HEK293 (cell line): ENCODE measurements around the gene ZER1.

Experiments
- CTCF ChIA-PET: fragments of 350-600 bp; formaldehyde crosslinking; extraction: SDS; loops from one replicate; lab custom pipeline; 2021; ENCODE audit warnings: antibody characterized with exemption; lab: Yijun Ruan, JAX
- POLR2A ChIA-PET: fragments of 300-600 bp; formaldehyde crosslinking; extraction: SDS; loops from one replicate; lab custom pipeline; 2020; ENCODE audit warnings: antibody characterized with exemption, inconsistent platforms; lab: Yijun Ruan, JAX
- H3K27ac ChIP-seq: fragments of 200-500 bp; sonication (Bioruptor generic); 2 replicates; pipeline ENCODE4 v1.5.1; 2014; ENCODE audit warnings: low read depth, low read length, control low read depth, inconsistent platforms; ENCODE audit errors: extremely low read depth
- H3K36me3 ChIP-seq, 2 experiments: fragments of 200-500 bp in 1 of 2; sonication (Bioruptor generic) in 1 of 2; 1 replicate in 1 of 2; 2 replicates in 1 of 2; pipeline ENCODE4 v1.5.1; 2014 to 2017; ENCODE audit warnings: inconsistent platforms in 2 of 2, low read length in 2 of 2; ENCODE audit not compliant: control insufficient read depth in 2 of 2, insufficient read depth in 1 of 2
- H3K4me1 ChIP-seq: fragments of 200-500 bp; sonication (Bioruptor generic); 2 replicates; pipeline ENCODE4 v1.5.1; 2014; ENCODE audit warnings: mild to moderate bottlenecking, low read length, inconsistent platforms; ENCODE audit not compliant: control insufficient read depth, insufficient read depth
- H3K4me3 ChIP-seq: 2 replicates; pipeline ENCODE4 v1.5.1; 2011; ENCODE audit warnings: low read depth, mild to moderate bottlenecking, control low read depth, low read length, moderate library complexity
- H3K9me3 ChIP-seq: fragments of 200-500 bp; sonication (Bioruptor generic); 2 replicates; pipeline ENCODE4 v1.5.1; 2014; ENCODE audit warnings: low read depth, low read length, inconsistent platforms; ENCODE audit not compliant: control insufficient read depth, insufficient read depth
- ELK4 ChIP-seq: IDR thresholded peaks from 2 replicates; pipeline ENCODE4 v1.6.1; 2011; ENCODE audit warnings: mild to moderate bottlenecking, low read depth, low read length, borderline replicate concordance
- HOXD13 ChIP-seq: sonication (generic); formaldehyde crosslinking; IDR thresholded peaks from 2 replicates; pipeline ENCODE4 v1.8.0; 2022; ENCODE audit warnings: missing genetic modification reagents, borderline replicate concordance
- KLF9 ChIP-seq: fragments of 450-650 bp; formaldehyde crosslinking; IDR thresholded peaks from 2 replicates; pipeline ENCODE4 v1.5.1; 2016; ENCODE audit warnings: missing biosample characterization, missing genetic modification characterization, low read depth
- MYNN ChIP-seq: fragments of 450-650 bp; formaldehyde crosslinking; IDR thresholded peaks from 2 replicates; pipeline ENCODE4 v1.5.1; 2016; ENCODE audit warnings: missing biosample characterization, missing genetic modification characterization, borderline replicate concordance
- MZF1 ChIP-seq: fragments of 450-650 bp; formaldehyde crosslinking; IDR thresholded peaks from 2 replicates; pipeline ENCODE4 v1.5.1; 2017; ENCODE audit warnings: missing biosample characterization, missing genetic modification characterization, borderline replicate concordance
- PRDM4 ChIP-seq: fragments of 450-650 bp; formaldehyde crosslinking; IDR thresholded peaks from 2 replicates; pipeline ENCODE4 v1.5.1; 2017; ENCODE audit warnings: missing biosample characterization, missing genetic modification characterization
- PRDM6 ChIP-seq: fragments of 450-650 bp; formaldehyde crosslinking; IDR thresholded peaks from 2 replicates; pipeline ENCODE4 v1.5.1; 2017; ENCODE audit warnings: missing biosample characterization, missing genetic modification characterization
- TRIM28 ChIP-seq: IDR thresholded peaks from 2 replicates; pipeline ENCODE4 v1.6.1; 2011; ENCODE audit warnings: low read length, control low read depth, borderline replicate concordance
- ZFP3 ChIP-seq: fragments of 450-650 bp; formaldehyde crosslinking; IDR thresholded peaks from 2 replicates; pipeline ENCODE4 v1.5.1; 2016; ENCODE audit warnings: low read depth, missing biosample characterization, missing genetic modification characterization
- ZFP69B ChIP-seq: fragments of 450-650 bp; formaldehyde crosslinking; IDR thresholded peaks from 2 replicates; pipeline ENCODE4 v1.5.1; 2016; ENCODE audit warnings: missing biosample characterization, missing genetic modification characterization
- ZNF155 ChIP-seq: fragments of 450-650 bp; formaldehyde crosslinking; IDR thresholded peaks from 2 replicates; pipeline ENCODE4 v1.5.1; 2016; ENCODE audit warnings: missing biosample characterization, missing genetic modification characterization
- ZNF239 ChIP-seq: fragments of 450-650 bp; formaldehyde crosslinking; IDR thresholded peaks from 2 replicates; pipeline ENCODE4 v1.5.1; 2016; ENCODE audit warnings: missing biosample characterization, missing genetic modification characterization
- ZNF335 ChIP-seq: fragments of 450-650 bp; formaldehyde crosslinking; conservative IDR thresholded peaks from 2 replicates; pipeline ENCODE4 v1.5.1; 2016; ENCODE audit warnings: missing biosample characterization, missing genetic modification characterization
- ZNF362 ChIP-seq: fragments of 450-650 bp; formaldehyde crosslinking; IDR thresholded peaks from 2 replicates; pipeline ENCODE4 v1.5.1; 2016; ENCODE audit warnings: missing biosample characterization, missing genetic modification characterization
- ZNF433 ChIP-seq: fragments of 450-650 bp; formaldehyde crosslinking; IDR thresholded peaks from 2 replicates; pipeline ENCODE4 v1.5.1; 2016; ENCODE audit warnings: missing biosample characterization, missing genetic modification characterization, low read depth
- ZNF626 ChIP-seq: fragments of 450-650 bp; sonication (Bioruptor Pico); formaldehyde crosslinking; IDR thresholded peaks from 2 replicates; pipeline ENCODE4 v1.5.1; 2018; ENCODE audit warnings: missing biosample characterization, missing genetic modification characterization, inconsistent platforms
- ZNF701 ChIP-seq: fragments of 450-650 bp; formaldehyde crosslinking; IDR thresholded peaks from 2 replicates; pipeline ENCODE4 v1.5.1; 2016; ENCODE audit warnings: missing biosample characterization, missing genetic modification characterization
- ZNF707 ChIP-seq: fragments of 450-650 bp; formaldehyde crosslinking; IDR thresholded peaks from 2 replicates; pipeline ENCODE4 v1.5.1; 2016; ENCODE audit warnings: missing biosample characterization, missing genetic modification characterization
- ZNF768 ChIP-seq: fragments of 450-650 bp; formaldehyde crosslinking; IDR thresholded peaks from 2 replicates; pipeline ENCODE4 v1.5.1; 2018; ENCODE audit warnings: missing biosample characterization, mild to moderate bottlenecking, missing genetic modification characterization
- ZSCAN30 ChIP-seq: fragments of 450-650 bp; IDR thresholded peaks from 2 replicates; pipeline ENCODE4 v1.5.1; 2018; ENCODE audit warnings: missing biosample characterization, mild to moderate bottlenecking, missing genetic modification characterization, moderate library complexity

Gene ZER1

GRCh38 chr9:128714586-128715435, 56.9 kb downstream of the ZER1 start:
- ChIA-PET CTCF (interaction anchor here (0.5 to 0.9 kb wide), 3 partner anchors 14 to 76 kb away, joined by 3 to 6 read pairs (median 3); no protein-coding TSS in a partner anchor), POLR2A (interaction anchor here (0.6 to 1.2 kb wide), 4 partner anchors 8 to 64 kb away, joined by 3 to 5 read pairs (median 4); partner anchors contain the start of gene ZDHHC12)
- no peak overlapping the region for H3K27ac ChIP-seq
- H3K4me3 ChIP-seq: no peak overlapping the region
- H3K4me1 ChIP-seq: no peaks in the 10 kb centered on the region
- no peaks in the 10 kb centered on the region for H3K9me3 ChIP-seq
- peaks cover 3 to 58% of the 10 kb centered on the region in 2 experiments; a peak in 2 of 3 replicates for H3K36me3 ChIP-seq
- TF ChIP-seq ZNF768 (tag by site-specific recombination): no peak
- no peak for TF ChIP-seq ZNF433 (tag by site-specific recombination)
- no peak for TF ChIP-seq ELK4
- no peak for TF ChIP-seq ZNF701 (tag by site-specific recombination)
- TF ChIP-seq MZF1 (tag by site-specific recombination): no peak
- TF ChIP-seq ZFP3: no peak
- no peak for TF ChIP-seq ZNF626
- TF ChIP-seq PRDM6 (tag by site-specific recombination): no peak
- TF ChIP-seq MYNN (tag by site-specific recombination): no peak
- TF ChIP-seq KLF9 (tag by site-specific recombination): no peak

GRCh38 chr9:128713941-128714573, 57.7 kb downstream of the ZER1 start:
- ChIA-PET CTCF (interaction anchor here (0.9 to 1.4 kb wide), 2 partner anchors 12 to 14 kb away, joined by 3 to 4 read pairs; partner anchors contain the start of gene PKN3), POLR2A (interaction anchor here (0.9 to 1.2 kb wide), 2 partner anchors 9 to 10 kb away, joined by 3 to 4 read pairs; partner anchors contain the start of gene ZDHHC12)
- Histone ChIP-seq H3K4me1 (no peaks in the 10 kb centered on the region), H3K27ac (no peak overlapping the region), H3K4me3 (no peak overlapping the region), H3K9me3 (no peaks in the 10 kb centered on the region), H3K36me3 (peaks cover 3 to 52% of the 10 kb centered on the region in 2 experiments; a peak in 2 of 3 replicates)
- no peak for TF ChIP-seq ZFP69B
- no peak for TF ChIP-seq ZNF362
- no peak for TF ChIP-seq HOXD13 (CRISPR knock-in tag)
- TF ChIP-seq ZSCAN30 (tag by site-specific recombination): no peak

- Histone ChIP-seq H3K4me3 (no peak overlapping the region), H3K36me3 (peaks cover 3 to 49% of the 10 kb centered on the region in 2 experiments; a peak in 2 of 3 replicates), H3K27ac (no peak overlapping the region), H3K9me3 (no peaks in the 10 kb centered on the region), H3K4me1 (no peaks in the 10 kb centered on the region)
- CTCF ChIA-PET: interaction anchor here (1.4 kb wide), 1 partner anchor 11 kb away, joined by 4 read pairs; the partner anchor contains the start of gene PKN3
- TF ChIP-seq TRIM28 (no peak), ZNF335 (tag by site-specific recombination) (no peak), ZNF626 (no peak), ZNF239 (tag by site-specific recombination) (no peak), ZNF155 (no peak), ZNF707 (tag by site-specific recombination) (no peak), PRDM4 (tag by site-specific recombination) (no peak)
- POLR2A ChIA-PET: interaction anchor here (1.8 kb wide), 1 partner anchor 11 kb away, joined by 6 read pairs; the partner anchor contains the start of gene ZDHHC12
Observed at GRCh38 chr9:128713411-128713780, 58.3 kb downstream of the ZER1 start.
